ENCODE results near the gene GNAT1. TPM values are rescaled to one million over a fixed set of nuclear protein-coding genes. Genes with fewer than 3 reads are reported as not detected.

Gene GNAT1
- total RNA-seq, 2 experiments from 2014 or later, result not detected

DNA sequence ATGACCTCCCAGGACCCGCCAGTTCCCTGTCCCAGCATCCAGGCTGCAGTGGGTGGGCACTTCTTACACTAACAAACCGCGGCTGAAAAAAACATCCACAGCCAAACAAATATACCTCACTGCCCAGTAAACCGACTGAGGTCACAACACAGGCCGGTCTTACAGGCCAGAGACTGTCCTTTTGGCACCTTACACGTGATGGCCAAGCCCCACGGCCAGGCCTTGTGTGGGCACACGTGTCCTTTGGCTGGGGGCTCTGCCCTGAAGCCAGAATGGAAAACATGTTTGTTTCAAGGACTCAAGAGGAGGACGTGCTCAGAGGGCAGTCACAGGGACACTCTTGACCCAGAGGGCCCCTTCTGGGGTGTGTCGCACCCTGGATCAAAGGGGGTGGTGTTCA lies 23.4 kb downstream of the GNAT1 start:
- no peak for TF ChIP-seq EZH2phosphoT487 (IDR thresholded peaks at IDR 0.05; ENCODE audit: borderline replicate concordance, low read depth, low read length)
- TF ChIP-seq, protein P1, sequence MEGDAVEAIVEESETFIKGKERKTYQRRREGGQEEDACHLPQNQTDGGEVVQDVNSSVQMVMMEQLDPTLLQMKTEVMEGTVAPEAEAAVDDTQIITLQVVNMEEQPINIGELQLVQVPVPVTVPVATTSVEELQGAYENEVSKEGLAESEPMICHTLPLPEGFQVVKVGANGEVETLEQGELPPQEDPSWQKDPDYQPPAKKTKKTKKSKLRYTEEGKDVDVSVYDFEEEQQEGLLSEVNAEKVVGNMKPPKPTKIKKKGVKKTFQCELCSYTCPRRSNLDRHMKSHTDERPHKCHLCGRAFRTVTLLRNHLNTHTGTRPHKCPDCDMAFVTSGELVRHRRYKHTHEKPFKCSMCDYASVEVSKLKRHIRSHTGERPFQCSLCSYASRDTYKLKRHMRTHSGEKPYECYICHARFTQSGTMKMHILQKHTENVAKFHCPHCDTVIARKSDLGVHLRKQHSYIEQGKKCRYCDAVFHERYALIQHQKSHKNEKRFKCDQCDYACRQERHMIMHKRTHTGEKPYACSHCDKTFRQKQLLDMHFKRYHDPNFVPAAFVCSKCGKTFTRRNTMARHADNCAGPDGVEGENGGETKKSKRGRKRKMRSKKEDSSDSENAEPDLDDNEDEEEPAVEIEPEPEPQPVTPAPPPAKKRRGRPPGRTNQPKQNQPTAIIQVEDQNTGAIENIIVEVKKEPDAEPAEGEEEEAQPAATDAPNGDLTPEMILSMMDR (conservative IDR thresholded peaks at IDR 0.05; ENCODE audit: low read length), result no peak
- Histone ChIP-seq H3K4me2 (ENCODE audit: low read length) (no peak overlapping the region), H3K9me2 (ENCODE audit: insufficient read depth, low read length) (no peaks in the 10 kb centered on the region), H2AFZ (ENCODE audit: low read length) (no peak overlapping the region), H3K4me1 (ENCODE audit: insufficient read depth, low read length, poor library complexity, severe bottlenecking) (no peaks in the 10 kb centered on the region), H3K27ac (ENCODE audit: low read depth, low read length, poor library complexity, severe bottlenecking) (no peak overlapping the region), H3K4me3 (ENCODE audit: low read depth, low read length, poor library complexity, severe bottlenecking) (no peak overlapping the region), H4K20me1 (ENCODE audit: insufficient read depth, low read length) (no peaks in the 10 kb centered on the region), H3K9me3 (ENCODE audit: low read length) (no peaks in the 10 kb centered on the region), H3K79me2 (ENCODE audit: insufficient read depth, low read depth, low read length) (no peaks in the 10 kb centered on the region), H3K36me3 (ENCODE audit: insufficient read depth, low read length) (no peaks in the 10 kb centered on the region)
- intact Hi-C loops (cut with micrococcal nuclease; ENCODE audit: unreplicated experiment), result no loop called here
- BruUV-seq (replicated peaks), result no TSS peak
- POLR2A ChIA-PET, result no interaction called here
- DNase-seq (ENCODE audit: low spot score), result no peak
- CTCF ChIA-PET (ENCODE audit: unreplicated experiment), result no interaction called here

DNA sequence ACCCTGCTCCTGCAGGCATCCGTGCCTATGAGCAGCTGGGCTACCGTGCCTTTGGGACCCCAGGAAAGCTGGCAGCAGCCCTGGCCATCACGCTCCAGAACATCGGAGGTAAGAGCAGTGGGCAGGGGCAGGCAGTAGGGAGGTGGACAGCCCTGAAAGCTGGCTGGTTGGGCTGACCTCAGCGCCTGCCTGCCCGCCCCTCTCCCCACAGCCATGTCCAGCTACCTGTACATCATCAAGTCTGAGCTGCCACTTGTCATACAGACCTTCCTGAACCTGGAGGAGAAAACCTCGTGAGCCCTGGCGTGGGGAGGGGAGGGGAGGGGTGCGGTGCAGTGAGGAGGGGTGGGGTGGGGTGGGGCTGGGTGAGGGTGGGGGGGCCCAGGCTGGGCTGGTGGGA lies 24.1 kb downstream of the GNAT1 start:
- H3K4me3 ChIP-seq (ENCODE audit: low read depth, low read length, poor library complexity, severe bottlenecking), result no peak overlapping the region
- no peaks in the 10 kb centered on the region for H3K79me2 ChIP-seq (ENCODE audit: insufficient read depth, low read depth, low read length)
- ChIA-PET POLR2A (no interaction called here), CTCF (ENCODE audit: unreplicated experiment) (no interaction called here)
- H3K36me3 ChIP-seq (ENCODE audit: insufficient read depth, low read length), result no peaks in the 10 kb centered on the region
- BruUV-seq (replicated peaks), result no TSS peak
- no peaks in the 10 kb centered on the region for H3K4me1 ChIP-seq (ENCODE audit: insufficient read depth, low read length, poor library complexity, severe bottlenecking)
- no peak overlapping the region for H2AFZ ChIP-seq (ENCODE audit: low read length)
- H3K4me2 ChIP-seq (ENCODE audit: low read length), result no peak overlapping the region
- DNase-seq (ENCODE audit: low spot score), result no peak
- no peaks in the 10 kb centered on the region for H3K9me3 ChIP-seq (ENCODE audit: low read length)
- TF ChIP-seq, protein P1 (conservative IDR thresholded peaks at IDR 0.05; ENCODE audit: low read length), result no peak
- TF ChIP-seq EZH2phosphoT487 (IDR thresholded peaks at IDR 0.05; ENCODE audit: borderline replicate concordance, low read depth, low read length), result no peak
- intact Hi-C loops (cut with micrococcal nuclease; ENCODE audit: unreplicated experiment), result no loop called here
- no peak overlapping the region for H3K27ac ChIP-seq (ENCODE audit: low read depth, low read length, poor library complexity, severe bottlenecking)
- no peaks in the 10 kb centered on the region for H4K20me1 ChIP-seq (ENCODE audit: insufficient read depth, low read length)
- H3K9me2 ChIP-seq (ENCODE audit: insufficient read depth, low read length), result no peaks in the 10 kb centered on the region

DNA sequence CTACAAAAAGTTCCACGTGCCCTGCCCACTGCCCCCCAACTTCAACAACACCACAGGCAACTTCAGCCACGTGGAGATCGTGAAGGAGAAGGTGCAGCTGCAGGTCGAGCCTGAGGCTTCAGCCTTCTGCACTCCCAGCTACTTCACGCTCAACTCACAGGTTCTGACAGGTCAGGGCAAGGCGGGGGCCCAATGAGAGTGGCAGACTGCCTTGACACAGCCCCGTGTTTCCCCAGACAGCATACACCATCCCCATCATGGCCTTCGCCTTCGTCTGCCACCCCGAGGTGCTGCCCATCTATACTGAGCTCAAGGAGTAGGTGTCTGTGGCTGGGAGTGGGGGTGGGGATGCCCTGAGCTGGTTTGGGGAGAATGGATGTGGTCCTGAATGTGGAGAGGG lies 26.3 kb downstream of the GNAT1 start:
- Histone ChIP-seq H4K20me1 (ENCODE audit: insufficient read depth, low read length) (no peaks in the 10 kb centered on the region), H3K4me3 (ENCODE audit: low read depth, low read length, poor library complexity, severe bottlenecking) (no peak overlapping the region), H3K36me3 (ENCODE audit: insufficient read depth, low read length) (no peaks in the 10 kb centered on the region), H3K9me3 (ENCODE audit: low read length) (no peaks in the 10 kb centered on the region), H3K4me1 (ENCODE audit: insufficient read depth, low read length, poor library complexity, severe bottlenecking) (peaks cover 14% of the 10 kb centered on the region), H3K79me2 (ENCODE audit: insufficient read depth, low read depth, low read length) (no peaks in the 10 kb centered on the region), H2AFZ (ENCODE audit: low read length) (no peak overlapping the region), H3K9me2 (ENCODE audit: insufficient read depth, low read length) (no peaks in the 10 kb centered on the region), H3K4me2 (ENCODE audit: low read length) (no peak overlapping the region), H3K27ac (ENCODE audit: low read depth, low read length, poor library complexity, severe bottlenecking) (no peak overlapping the region)
- DNase-seq (ENCODE audit: low spot score), result no peak
- POLR2A ChIA-PET, result no interaction called here
- intact Hi-C loops (cut with micrococcal nuclease; ENCODE audit: unreplicated experiment), result no loop called here
- CTCF ChIA-PET (ENCODE audit: unreplicated experiment), result interaction anchor here (1.6 kb wide), 1 partner anchor 23 kb away, joined by 9 read pairs; no protein-coding TSS in a partner anchor
- no peak for TF ChIP-seq EZH2phosphoT487 (IDR thresholded peaks at IDR 0.05; ENCODE audit: borderline replicate concordance, low read depth, low read length)
- TF ChIP-seq, protein P1 (conservative IDR thresholded peaks at IDR 0.05; ENCODE audit: low read length), result no peak
- no TSS peak for BruUV-seq (replicated peaks)

All from OCI-LY7 (cell line).